ENCODE measurements around the gene UBL4A. TPM values are rescaled to one million over a fixed set of nuclear protein-coding genes. Genes with fewer than 3 reads are reported as not detected.

Gene UBL4A
- total and polyA plus RNA-seq, 9 of the 15 experiments (the other 6 are each of a cell fraction or from before 2014, with no cell fraction given): 15.2 to 140 (median 100) TPM

- TF ChIP-seq, protein P1, sequence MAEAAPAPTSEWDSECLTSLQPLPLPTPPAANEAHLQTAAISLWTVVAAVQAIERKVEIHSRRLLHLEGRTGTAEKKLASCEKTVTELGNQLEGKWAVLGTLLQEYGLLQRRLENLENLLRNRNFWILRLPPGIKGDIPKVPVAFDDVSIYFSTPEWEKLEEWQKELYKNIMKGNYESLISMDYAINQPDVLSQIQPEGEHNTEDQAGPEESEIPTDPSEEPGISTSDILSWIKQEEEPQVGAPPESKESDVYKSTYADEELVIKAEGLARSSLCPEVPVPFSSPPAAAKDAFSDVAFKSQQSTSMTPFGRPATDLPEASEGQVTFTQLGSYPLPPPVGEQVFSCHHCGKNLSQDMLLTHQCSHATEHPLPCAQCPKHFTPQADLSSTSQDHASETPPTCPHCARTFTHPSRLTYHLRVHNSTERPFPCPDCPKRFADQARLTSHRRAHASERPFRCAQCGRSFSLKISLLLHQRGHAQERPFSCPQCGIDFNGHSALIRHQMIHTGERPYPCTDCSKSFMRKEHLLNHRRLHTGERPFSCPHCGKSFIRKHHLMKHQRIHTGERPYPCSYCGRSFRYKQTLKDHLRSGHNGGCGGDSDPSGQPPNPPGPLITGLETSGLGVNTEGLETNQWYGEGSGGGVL (CRISPR knock-in tag; IDR thresholded peaks at IDR 0.05): no peak
- TF ChIP-seq OTX1 (CRISPR knock-in tag; IDR thresholded peaks at IDR 0.05): no peak
- TF ChIP-seq POLR2AphosphoS5 (IDR thresholded peaks at IDR 0.05; ENCODE audit: control insufficient read depth, insufficient read depth, low read depth, low read length): peak; percentile 24; the same call in 1 of the 2 replicates
- TF ChIP-seq HCFC1 (IDR thresholded peaks at IDR 0.05; ENCODE audit: low read depth, low read length): peak; percentile 46; the same call in 1 of the 2 replicates
- peak; percentile 64; the same call in 1 of the 2 replicates for TF ChIP-seq ETV1 (tag; conservative IDR thresholded peaks at IDR 0.05; ENCODE audit: low read depth)
- peak; percentile 73; the same call in 1 of the 2 replicates for TF ChIP-seq LCOR (CRISPR knock-in tag; IDR thresholded peaks at IDR 0.05)
- TF ChIP-seq, protein P2, sequence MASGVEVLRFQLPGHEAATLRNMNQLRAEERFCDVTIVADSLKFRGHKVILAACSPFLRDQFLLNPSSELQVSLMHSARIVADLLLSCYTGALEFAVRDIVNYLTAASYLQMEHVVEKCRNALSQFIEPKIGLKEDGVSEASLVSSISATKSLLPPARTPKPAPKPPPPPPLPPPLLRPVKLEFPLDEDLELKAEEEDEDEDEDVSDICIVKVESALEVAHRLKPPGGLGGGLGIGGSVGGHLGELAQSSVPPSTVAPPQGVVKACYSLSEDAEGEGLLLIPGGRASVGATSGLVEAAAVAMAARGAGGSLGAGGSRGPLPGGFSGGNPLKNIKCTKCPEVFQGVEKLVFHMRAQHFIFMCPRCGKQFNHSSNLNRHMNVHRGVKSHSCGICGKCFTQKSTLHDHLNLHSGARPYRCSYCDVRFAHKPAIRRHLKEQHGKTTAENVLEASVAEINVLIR (CRISPR knock-in tag; IDR thresholded peaks at IDR 0.05): no peak
- peak; percentile 67 for TF ChIP-seq ETV5 (CRISPR knock-in tag; IDR thresholded peaks at IDR 0.05; ENCODE audit: low read depth)
- no peak for TF ChIP-seq LARP7 (IDR thresholded peaks at IDR 0.05)
- no peak for TF ChIP-seq PHF20 (IDR thresholded peaks at IDR 0.05; ENCODE audit: partially characterized antibody)
- peak; percentile 86 for TF ChIP-seq CTCFL (IDR thresholded peaks at IDR 0.05; ENCODE audit: borderline replicate concordance, insufficient read depth, low read depth, low read length, poor library complexity, severe bottlenecking)
- TF ChIP-seq CEBPG (CRISPR knock-in tag; IDR thresholded peaks at IDR 0.05): peak; percentile 71; the same call in 1 of the 2 replicates
- TF ChIP-seq CEBPG (tag; conservative IDR thresholded peaks at IDR 0.05 in 1 of 2, IDR thresholded peaks at IDR 0.05 in 1 of 2): peak in 1 of 2 experiments; percentile 61; a peak in 2 of 4 replicates
- TF ChIP-seq SOX6 (IDR thresholded peaks at IDR 0.05): peak; percentile 45; the same call in 1 of the 2 replicates
- peak; percentile 76; the same call in 1 of the 2 replicates for TF ChIP-seq XRCC5 (IDR thresholded peaks at IDR 0.05; ENCODE audit: low read depth, low read length)
- peak in 1 of 2 experiments; percentile 61; a peak in 1 of 4 replicates for TF ChIP-seq SRF (CRISPR knock-in tag; IDR thresholded peaks at IDR 0.05)
- TF ChIP-seq YY1 (IDR thresholded peaks at IDR 0.05; ENCODE audit: borderline replicate concordance in 1 of 3, control insufficient read depth in 1 of 3, extremely low read depth in 1 of 3, insufficient read depth in 3 of 3, insufficient read length in 1 of 3, insufficient replicate concordance in 2 of 3, low read depth in 1 of 3, low read length in 2 of 3): peak in 2 of 3 experiments; percentile 56 to 74
These were observed 48.3 kb upstream of the UBL4A start (continued) for GRCh38 chrX:154534526-154535322.
